Prostate gland (tissue), 2 donors: ENCODE results near the gene CIDEA.

Experiments
- CTCF ChIP-seq, 4 experiments: fragments of 200-600 bp in 2 of 4; fragments of 450-650 bp in 2 of 4; sonication (generic) in 2 of 4; IDR thresholded peaks; 1 replicate in 3 of 4; 2 replicates in 1 of 4; pipeline ENCODE4 v1.5.1; 2016 to 2019; ENCODE audit warnings: antibody characterized with exemption in 4 of 4, mild to moderate bottlenecking in 2 of 4, moderate library complexity in 2 of 4
- POLR2A ChIP-seq: fragments of 450-650 bp; IDR thresholded peaks from one replicate; pipeline ENCODE4 v1.6.1; 2016; ENCODE audit warnings: antibody characterized with exemption, mild to moderate bottlenecking

DNA sequence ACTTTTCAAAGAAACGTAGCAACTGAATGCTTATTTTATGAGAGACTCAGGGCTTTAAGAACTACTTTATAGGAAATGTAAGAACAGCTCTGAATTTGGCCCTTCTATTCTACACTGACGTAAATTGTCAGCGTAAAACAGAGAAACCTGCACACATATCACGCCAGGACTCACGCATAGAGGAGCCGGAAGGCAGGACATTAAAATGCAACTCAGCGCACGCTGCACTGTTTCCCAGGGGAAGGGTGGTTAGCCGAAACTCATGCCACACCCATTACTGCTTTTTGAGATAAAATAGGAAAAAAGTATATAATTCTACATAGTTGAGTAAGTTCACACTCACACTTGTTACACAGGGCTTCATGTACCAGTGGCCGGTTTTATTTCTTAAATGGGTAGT lies 61.3 kb downstream of the CIDEA start:
- TF ChIP-seq POLR2A = no peak
- TF ChIP-seq CTCF (IDR thresholded peaks at IDR 0.05) = no peak
